ENCODE results near the gene ADAM10.

Gene ADAM10

DNA sequence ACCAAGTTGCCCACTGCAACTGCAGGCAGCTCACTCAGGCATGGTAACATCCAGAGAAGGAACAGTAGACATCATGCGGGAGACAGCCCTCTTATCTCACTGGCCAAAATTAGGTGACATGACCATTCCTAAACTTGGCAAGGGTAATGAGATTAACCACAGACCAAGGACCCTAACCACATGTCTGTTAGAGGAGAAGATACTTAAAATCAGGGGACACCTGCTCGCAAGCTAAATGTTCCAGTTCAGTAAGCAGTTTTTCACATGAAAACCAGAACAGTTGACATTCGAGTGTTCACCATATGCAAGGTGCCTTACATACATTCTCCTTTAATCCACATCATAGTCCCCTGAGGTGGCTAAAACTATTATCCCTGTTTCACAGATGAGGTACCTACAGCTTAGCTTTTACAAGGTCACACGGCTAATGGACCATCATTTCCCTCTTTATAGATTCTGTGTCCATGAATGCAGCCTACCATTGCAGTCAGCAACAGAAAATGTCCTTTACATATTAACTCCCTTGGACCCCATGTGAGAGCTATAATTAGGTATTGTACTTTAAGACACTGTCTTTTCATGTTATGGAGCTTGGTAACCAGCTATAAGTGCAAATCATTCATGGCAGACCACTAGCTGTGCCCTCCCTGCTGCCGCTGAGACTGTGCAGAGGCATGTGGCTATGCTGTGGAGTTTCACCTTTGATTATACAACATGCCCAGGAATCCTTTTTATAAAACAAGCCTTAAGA is 163.6 kb downstream of the ADAM10 start:
- TF ChIP-seq, protein P1, sequence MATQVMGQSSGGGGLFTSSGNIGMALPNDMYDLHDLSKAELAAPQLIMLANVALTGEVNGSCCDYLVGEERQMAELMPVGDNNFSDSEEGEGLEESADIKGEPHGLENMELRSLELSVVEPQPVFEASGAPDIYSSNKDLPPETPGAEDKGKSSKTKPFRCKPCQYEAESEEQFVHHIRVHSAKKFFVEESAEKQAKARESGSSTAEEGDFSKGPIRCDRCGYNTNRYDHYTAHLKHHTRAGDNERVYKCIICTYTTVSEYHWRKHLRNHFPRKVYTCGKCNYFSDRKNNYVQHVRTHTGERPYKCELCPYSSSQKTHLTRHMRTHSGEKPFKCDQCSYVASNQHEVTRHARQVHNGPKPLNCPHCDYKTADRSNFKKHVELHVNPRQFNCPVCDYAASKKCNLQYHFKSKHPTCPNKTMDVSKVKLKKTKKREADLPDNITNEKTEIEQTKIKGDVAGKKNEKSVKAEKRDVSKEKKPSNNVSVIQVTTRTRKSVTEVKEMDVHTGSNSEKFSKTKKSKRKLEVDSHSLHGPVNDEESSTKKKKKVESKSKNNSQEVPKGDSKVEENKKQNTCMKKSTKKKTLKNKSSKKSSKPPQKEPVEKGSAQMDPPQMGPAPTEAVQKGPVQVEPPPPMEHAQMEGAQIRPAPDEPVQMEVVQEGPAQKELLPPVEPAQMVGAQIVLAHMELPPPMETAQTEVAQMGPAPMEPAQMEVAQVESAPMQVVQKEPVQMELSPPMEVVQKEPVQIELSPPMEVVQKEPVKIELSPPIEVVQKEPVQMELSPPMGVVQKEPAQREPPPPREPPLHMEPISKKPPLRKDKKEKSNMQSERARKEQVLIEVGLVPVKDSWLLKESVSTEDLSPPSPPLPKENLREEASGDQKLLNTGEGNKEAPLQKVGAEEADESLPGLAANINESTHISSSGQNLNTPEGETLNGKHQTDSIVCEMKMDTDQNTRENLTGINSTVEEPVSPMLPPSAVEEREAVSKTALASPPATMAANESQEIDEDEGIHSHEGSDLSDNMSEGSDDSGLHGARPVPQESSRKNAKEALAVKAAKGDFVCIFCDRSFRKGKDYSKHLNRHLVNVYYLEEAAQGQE (IDR thresholded peaks at IDR 0.05; ENCODE audit: insufficient replicate concordance, low read depth) = no peak
- TF ChIP-seq POLR2AphosphoS5 (IDR thresholded peaks at IDR 0.05; ENCODE audit: low read depth) (no peak), GABPA (IDR thresholded peaks at IDR 0.05; ENCODE audit: low read depth) (no peak), SPI1 (IDR thresholded peaks at IDR 0.05; ENCODE audit: borderline replicate concordance, low read depth) (no peak)
- TF ChIP-seq, protein P2, sequence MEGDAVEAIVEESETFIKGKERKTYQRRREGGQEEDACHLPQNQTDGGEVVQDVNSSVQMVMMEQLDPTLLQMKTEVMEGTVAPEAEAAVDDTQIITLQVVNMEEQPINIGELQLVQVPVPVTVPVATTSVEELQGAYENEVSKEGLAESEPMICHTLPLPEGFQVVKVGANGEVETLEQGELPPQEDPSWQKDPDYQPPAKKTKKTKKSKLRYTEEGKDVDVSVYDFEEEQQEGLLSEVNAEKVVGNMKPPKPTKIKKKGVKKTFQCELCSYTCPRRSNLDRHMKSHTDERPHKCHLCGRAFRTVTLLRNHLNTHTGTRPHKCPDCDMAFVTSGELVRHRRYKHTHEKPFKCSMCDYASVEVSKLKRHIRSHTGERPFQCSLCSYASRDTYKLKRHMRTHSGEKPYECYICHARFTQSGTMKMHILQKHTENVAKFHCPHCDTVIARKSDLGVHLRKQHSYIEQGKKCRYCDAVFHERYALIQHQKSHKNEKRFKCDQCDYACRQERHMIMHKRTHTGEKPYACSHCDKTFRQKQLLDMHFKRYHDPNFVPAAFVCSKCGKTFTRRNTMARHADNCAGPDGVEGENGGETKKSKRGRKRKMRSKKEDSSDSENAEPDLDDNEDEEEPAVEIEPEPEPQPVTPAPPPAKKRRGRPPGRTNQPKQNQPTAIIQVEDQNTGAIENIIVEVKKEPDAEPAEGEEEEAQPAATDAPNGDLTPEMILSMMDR (IDR thresholded peaks at IDR 0.05; ENCODE audit: insufficient read depth, low read length) = no peak
- Histone ChIP-seq H3K4me3 (replicated peaks; ENCODE audit: insufficient read depth, low read length) (no peak overlapping the region), H3K27ac (replicated peaks) (no peak overlapping the region), H3K27me3 (ENCODE audit: insufficient read depth, poor library complexity, severe bottlenecking) (no peaks in the 10 kb centered on the region)
- DNase-seq (ENCODE audit: low read depth in 1 of 2, low spot score in 1 of 2) = no peak

DNA sequence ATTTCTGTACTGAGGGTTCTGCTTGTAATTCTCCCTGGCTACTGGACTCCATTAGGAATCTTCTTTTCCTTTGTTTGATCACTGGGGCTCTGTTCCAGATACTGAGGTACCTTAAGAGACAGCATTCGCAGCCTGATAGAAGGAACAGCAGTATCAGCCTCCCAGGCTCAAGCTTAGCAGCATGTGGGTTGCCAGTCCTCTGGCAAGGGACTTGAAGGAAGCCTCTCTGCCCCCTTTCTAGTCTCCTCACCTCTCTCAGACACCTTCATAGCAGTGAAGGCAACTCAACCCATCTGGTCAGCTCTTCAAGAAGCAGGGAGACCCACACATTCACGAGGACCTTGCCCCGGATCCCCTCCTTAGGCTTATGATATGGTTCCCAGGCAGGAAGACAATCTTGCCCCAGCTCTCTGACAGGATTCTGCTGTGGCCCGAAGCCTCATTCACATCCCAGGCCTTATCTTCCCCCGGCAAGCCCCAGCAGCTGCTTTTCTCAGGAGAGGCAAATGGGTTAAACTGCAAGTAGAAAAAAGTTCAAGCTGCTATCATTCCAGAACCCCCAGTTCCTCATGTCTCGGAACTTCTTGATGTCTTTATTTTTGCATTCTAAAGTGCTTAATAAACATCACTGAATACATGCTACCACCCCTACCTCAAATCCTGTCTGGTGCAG is 164.6 kb downstream of the ADAM10 start:
- H3K27me3 ChIP-seq (ENCODE audit: insufficient read depth, poor library complexity, severe bottlenecking) = no peaks in the 10 kb centered on the region
- H3K27ac ChIP-seq (replicated peaks) = no peak overlapping the region
- no peak for DNase-seq (ENCODE audit: low read depth in 1 of 2, low spot score in 1 of 2)
- TF ChIP-seq POLR2AphosphoS5 (IDR thresholded peaks at IDR 0.05; ENCODE audit: low read depth) = no peak
- TF ChIP-seq, protein P2 (IDR thresholded peaks at IDR 0.05; ENCODE audit: insufficient read depth, low read length) = no peak
- TF ChIP-seq, protein P1 (IDR thresholded peaks at IDR 0.05; ENCODE audit: insufficient replicate concordance, low read depth) = no peak
- no peak for TF ChIP-seq GABPA (IDR thresholded peaks at IDR 0.05; ENCODE audit: low read depth)
- TF ChIP-seq SPI1 (IDR thresholded peaks at IDR 0.05; ENCODE audit: borderline replicate concordance, low read depth) = no peak
- no peak overlapping the region for H3K4me3 ChIP-seq (replicated peaks; ENCODE audit: insufficient read depth, low read length)

DNA sequence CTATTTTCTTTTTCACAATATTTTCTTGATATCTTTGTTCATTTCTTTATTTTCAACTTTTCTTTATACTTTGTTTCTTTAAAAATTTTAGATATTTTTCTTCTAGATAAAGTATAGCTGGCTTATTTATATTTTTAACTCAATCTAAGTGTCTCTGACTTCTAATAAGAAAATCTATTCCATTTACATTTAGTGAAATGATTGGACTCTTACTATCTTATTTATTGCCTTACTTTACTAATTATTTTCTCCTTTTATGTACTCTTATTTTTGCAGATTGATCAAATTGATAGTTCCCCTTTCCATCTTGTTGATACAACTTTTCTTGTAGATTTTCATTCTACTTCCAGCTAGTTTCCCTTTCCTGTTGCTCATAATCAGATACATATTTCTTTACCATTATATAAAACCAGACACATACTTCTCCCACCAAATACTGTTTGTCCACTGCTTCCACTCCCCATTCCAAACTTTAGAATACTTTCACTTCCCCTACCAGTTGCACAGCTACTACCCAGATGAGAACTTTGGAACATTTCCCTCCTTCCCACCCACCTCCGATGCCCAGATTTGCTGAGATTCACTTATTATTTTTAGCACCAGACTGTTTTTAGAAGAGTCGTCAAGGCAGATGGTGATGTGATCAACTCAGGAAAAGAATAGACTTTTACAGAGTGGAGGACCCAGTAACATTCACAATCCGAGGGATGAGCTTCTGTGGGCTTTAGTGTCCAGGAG is 166.2 kb downstream of the ADAM10 start:
- DNase-seq (ENCODE audit: low read depth in 1 of 2, low spot score in 1 of 2) = no peak
- TF ChIP-seq, protein P1 (IDR thresholded peaks at IDR 0.05; ENCODE audit: insufficient replicate concordance, low read depth) = no peak
- TF ChIP-seq, protein P2 (IDR thresholded peaks at IDR 0.05; ENCODE audit: insufficient read depth, low read length) = no peak
- TF ChIP-seq SPI1 (IDR thresholded peaks at IDR 0.05; ENCODE audit: borderline replicate concordance, low read depth) = no peak
- no peak for TF ChIP-seq GABPA (IDR thresholded peaks at IDR 0.05; ENCODE audit: low read depth)
- TF ChIP-seq POLR2AphosphoS5 (IDR thresholded peaks at IDR 0.05; ENCODE audit: low read depth) = no peak
- Histone ChIP-seq H3K4me3 (replicated peaks; ENCODE audit: insufficient read depth, low read length) (no peak overlapping the region), H3K27me3 (ENCODE audit: insufficient read depth, poor library complexity, severe bottlenecking) (no peaks in the 10 kb centered on the region), H3K27ac (replicated peaks) (no peak overlapping the region)

All from HL-60 (cell line).